Stimulated activated CD4-positive, alpha-beta T cell treated with anti-CD3 and anti-CD28 coated beads, Interleukin-4, amount 100 ng/mL, for 1 hour (primary cell): ENCODE data around the gene CDT1.

Experiments
- DNase-seq: peaks from one replicate; pipeline ENCODE4 v3.0.0-alpha.2; 2020

The CDT1 gene

GRCh38 chr16:88806491-88807111 lies 3.0 kb downstream of the CDT1 start:
- DNase-seq, result no peak

GRCh38 chr16:88807142-88807625 lies 3.6 kb downstream of the CDT1 start:
- peak; percentile 22 for DNase-seq

- no peak for DNase-seq
These were observed 4.3 kb downstream of the CDT1 start for GRCh38 chr16:88807626-88808453.

- DNase-seq, result no peak
These were observed 5.6 kb downstream of the CDT1 start for GRCh38 chr16:88809068-88809675.

GRCh38 chr16:88809676-88810165 lies 6.1 kb downstream of the CDT1 start:
- DNase-seq, result no peak

- DNase-seq, result peak; percentile 46
These were observed 6.8 kb downstream of the CDT1 start for GRCh38 chr16:88810166-88810911.

GRCh38 chr16:88810912-88811768 lies 7.6 kb downstream of the CDT1 start:
- DNase-seq, result peak; percentile 72

GRCh38 chr16:88811769-88812512 lies 8.4 kb downstream of the CDT1 start, which contains the start of gene APRT:
TSS of gene APRT (minus strand) at chr16:88811928. CDS start at chr16:88811899, 29 bp downstream.
- peak; percentile 98 for DNase-seq

- DNase-seq, result no peak
These were observed 9.1 kb downstream of the CDT1 start for GRCh38 chr16:88812513-88813268.

GRCh38 chr16:88813269-88814143 lies 9.9 kb downstream of the CDT1 start:
- DNase-seq, result no peak

GRCh38 chr16:88814144-88814502 lies 10.5 kb downstream of the CDT1 start:
- no peak for DNase-seq

- DNase-seq, result no peak
These were observed 11.6 kb downstream of the CDT1 start for GRCh38 chr16:88815227-88815626.

- DNase-seq, result peak; percentile 69
These were observed 12.5 kb downstream of the CDT1 start for GRCh38 chr16:88815901-88816589.

- no peak for DNase-seq
These were observed 13.3 kb downstream of the CDT1 start for GRCh38 chr16:88816736-88817535.

- no peak for DNase-seq
These were observed 14.4 kb downstream of the CDT1 start for GRCh38 chr16:88817785-88818574.

- no peak for DNase-seq
These were observed 14.9 kb downstream of the CDT1 start for GRCh38 chr16:88818575-88818874.

GRCh38 chr16:88819126-88819525 lies 15.5 kb downstream of the CDT1 start:
- DNase-seq, result no peak
